A549 (cell line): ENCODE results near the gene STRADB. TPM values are rescaled to one million over a fixed set of nuclear protein-coding genes. Genes with fewer than 3 reads are reported as not detected.

Experiments
- ATAC-seq, 2 experiments: fragments of 200-7000 bp in 1 of 2; fragments of >200 bp in 1 of 2; cut with Nextera tagmentation in 1 of 2; cut with Tn5 transposase in 1 of 2; 3 replicates each; pipeline versions ENCODE4 v1.8.0 to v1.9.1; 2018 to 2020; ENCODE audit warnings: mild to moderate bottlenecking in 1 of 2, moderate library complexity in 1 of 2
- CTCF ChIA-PET: fragments of 300-600 bp; sonication (Branson Sonifier 250); formaldehyde crosslinking; extraction: SDS; loops from one replicate; lab custom pipeline; 2021; ENCODE audit warnings: antibody characterized with exemption, inconsistent platforms; lab: Yijun Ruan, JAX
- POLR2A ChIA-PET: fragments of 350-600 bp; formaldehyde crosslinking; extraction: SDS; loops from one replicate; lab custom pipeline; 2021; ENCODE audit warnings: antibody characterized with exemption, inconsistent platforms; lab: Yijun Ruan, JAX
- DNase-seq, 2 experiments: peaks; one replicate each; pipeline versions ENCODE4 v3.0.0 to v3.0.0-alpha.2; 2011 to 2016; ENCODE audit warnings: low read depth in 1 of 2, low spot score in 1 of 2
- FAIRE-seq: peaks from 2 replicates; lab custom pipeline; 2011; peaks lifted over from hg19 to GRCh38; lab: Jason Lieb, UNC
- H3K27ac ChIP-seq, 2 experiments: fragments of >200 bp; sonication (Bioruptor Twin); formaldehyde crosslinking; 3 replicates each; pipeline ENCODE4 v1.5.1; 2016 to 2017
- H3K4me1 ChIP-seq: fragments of >200 bp; sonication (Bioruptor Twin); formaldehyde crosslinking; 3 replicates; pipeline ENCODE4 v1.6.1; 2016
- H3K4me2 ChIP-seq: fragments of >200 bp; sonication (Bioruptor Twin); formaldehyde crosslinking; 3 replicates; pipeline ENCODE4 v1.6.1; 2016
- H3K4me3 ChIP-seq: fragments of >200 bp; sonication (Bioruptor Twin); formaldehyde crosslinking; 3 replicates; pipeline ENCODE4 v1.5.1; 2016
- H3K9me3 ChIP-seq: fragments of >200 bp; sonication (Bioruptor Twin); formaldehyde crosslinking; 3 replicates; pipeline ENCODE4 v1.6.1; 2016
- ATOH8 ChIP-seq: fragments of 250-450 bp; sonication (Bioruptor Pico); IDR thresholded peaks from 2 replicates; pipeline ENCODE4 v1.5.0; 2020; ENCODE audit warnings: low read depth, mild to moderate bottlenecking, moderate library complexity
- BCL3 ChIP-seq: fragments of >200 bp; sonication (Bioruptor Twin); formaldehyde crosslinking; IDR thresholded peaks from 3 replicates; pipeline ENCODE4 v1.6.1; 2016
- CBX8 ChIP-seq: fragments of 200-600 bp; sonication (generic); IDR thresholded peaks from 2 replicates; pipeline ENCODE4 v1.6.1; 2016
- CEBPB ChIP-seq, 2 experiments: fragments of >200 bp in 1 of 2; sonication (Bioruptor Twin) in 1 of 2; formaldehyde crosslinking in 1 of 2; IDR thresholded peaks; 2 replicates each; pipeline ENCODE4 v1.6.1; 2012 to 2016
- CHD4 ChIP-seq: fragments of 200-600 bp; sonication (generic); IDR thresholded peaks from 2 replicates; pipeline ENCODE4 v1.6.1; 2016; ENCODE audit warnings: antibody characterized with exemption, mild to moderate bottlenecking, borderline replicate concordance
- CTCF ChIP-seq: fragments of >200 bp; sonication (Bioruptor Twin); formaldehyde crosslinking; IDR thresholded peaks from 3 replicates; pipeline ENCODE4 v1.5.1; 2016
- EHF ChIP-seq: fragments of 250-450 bp; sonication (Bioruptor Pico); IDR thresholded peaks from 2 replicates; pipeline ENCODE4 v1.5.0; 2020; ENCODE audit warnings: mild to moderate bottlenecking
- EHMT2 ChIP-seq: fragments of 200-600 bp; sonication (generic); IDR thresholded peaks from 2 replicates; pipeline ENCODE4 v1.6.1; 2016; ENCODE audit warnings: antibody characterized with exemption, low read depth, mild to moderate bottlenecking, moderate library complexity
- FOSB ChIP-seq: fragments of 250-450 bp; sonication (Bioruptor Pico); IDR thresholded peaks from 2 replicates; pipeline ENCODE4 v1.5.0; 2020; ENCODE audit warnings: mild to moderate bottlenecking, moderate library complexity
- FOSL2 ChIP-seq, 2 experiments: fragments of 450-650 bp in 1 of 2; fragments of >200 bp in 1 of 2; sonication (Bioruptor Twin) in 1 of 2; formaldehyde crosslinking; IDR thresholded peaks; 2 replicates each; pipeline versions ENCODE4 v1.5.0 to v1.6.1; 2016 to 2020; ENCODE audit warnings: mild to moderate bottlenecking in 1 of 2, moderate library complexity in 1 of 2
- FOXS1 ChIP-seq: fragments of 250-450 bp; sonication (Bioruptor Pico); IDR thresholded peaks from 2 replicates; pipeline ENCODE4 v1.5.0; 2020; ENCODE audit warnings: mild to moderate bottlenecking, moderate library complexity
- GATA3 ChIP-seq: IDR thresholded peaks from 2 replicates; pipeline ENCODE4 v1.6.1; 2012; ENCODE audit warnings: borderline replicate concordance
- HDAC2 ChIP-seq: fragments of 200-600 bp; sonication (generic); IDR thresholded peaks from 2 replicates; pipeline ENCODE4 v1.6.1; 2016
- HES2 ChIP-seq: fragments of >200 bp; sonication (Bioruptor Twin); formaldehyde crosslinking; IDR thresholded peaks from 2 replicates; pipeline ENCODE4 v1.6.1; 2016
- HEYL ChIP-seq: fragments of 250-450 bp; sonication (Bioruptor Pico); IDR thresholded peaks from 2 replicates; pipeline ENCODE4 v1.8.0; 2021; ENCODE audit warnings: mild to moderate bottlenecking, moderate library complexity
- HMGXB4 ChIP-seq: fragments of 250-450 bp; sonication (Bioruptor Pico); IDR thresholded peaks from 2 replicates; pipeline ENCODE4 v1.5.0; 2021; ENCODE audit warnings: mild to moderate bottlenecking, moderate library complexity, borderline replicate concordance
- HOXB13 ChIP-seq: fragments of 250-450 bp; sonication (Bioruptor Pico); IDR thresholded peaks from 2 replicates; pipeline ENCODE4 v1.5.0; 2020; ENCODE audit warnings: low read depth, mild to moderate bottlenecking, moderate library complexity
- JUN ChIP-seq, 2 experiments: fragments of >200 bp; sonication (Bioruptor Twin); formaldehyde crosslinking; IDR thresholded peaks; 2 replicates in 1 of 2; 3 replicates in 1 of 2; pipeline ENCODE4 v1.6.1; 2016 to 2017
- KDM1A ChIP-seq: fragments of 200-600 bp; sonication (generic); IDR thresholded peaks from 2 replicates; pipeline ENCODE4 v1.6.1; 2016; ENCODE audit warnings: low read depth, mild to moderate bottlenecking
- KDM5A ChIP-seq: fragments of 200-600 bp; sonication (generic); IDR thresholded peaks from 2 replicates; pipeline ENCODE4 v1.6.1; 2016; ENCODE audit warnings: antibody characterized with exemption, mild to moderate bottlenecking
- MAZ ChIP-seq: fragments of 150-350 bp; IDR thresholded peaks from 2 replicates; pipeline ENCODE4 v1.6.1; 2014; ENCODE audit warnings: antibody characterized with exemption, low read depth, low read length, borderline replicate concordance
- MYC ChIP-seq: IDR thresholded peaks from 2 replicates; pipeline ENCODE4 v1.6.1; 2012; ENCODE audit warnings: mild to moderate bottlenecking, inconsistent platforms, low read length, improper control_type of control experiment, borderline replicate concordance
- PBX3 ChIP-seq: IDR thresholded peaks from 2 replicates; pipeline ENCODE4 v1.6.1; 2012
- PHF8 ChIP-seq: fragments of 200-600 bp; sonication (generic); IDR thresholded peaks from 2 replicates; pipeline ENCODE4 v1.6.1; 2016; ENCODE audit warnings: low read depth, mild to moderate bottlenecking, antibody characterized with exemption, moderate library complexity, borderline replicate concordance
- POLR2A ChIP-seq: IDR thresholded peaks from 2 replicates; pipeline ENCODE4 v1.6.1; 2012; ENCODE audit warnings: mild to moderate bottlenecking, low read length
- POLR2AphosphoS2 ChIP-seq: conservative IDR thresholded peaks from 2 replicates; pipeline ENCODE4 v1.6.1; 2012; ENCODE audit warnings: low read length, improper control_type of control experiment, inconsistent platforms
- RCOR1 ChIP-seq: fragments of 150-350 bp; IDR thresholded peaks from 2 replicates; pipeline ENCODE4 v1.6.1; 2014; ENCODE audit warnings: antibody characterized with exemption, low read length, low read depth
- RFX5 ChIP-seq: fragments of 450-650 bp; IDR thresholded peaks from 2 replicates; pipeline ENCODE4 v1.7.1; 2014; ENCODE audit warnings: antibody characterized with exemption, mild to moderate bottlenecking, moderate library complexity
- TFCP2L1 ChIP-seq: fragments of 250-450 bp; sonication (Bioruptor Pico); IDR thresholded peaks from 2 replicates; pipeline ENCODE4 v1.5.0; 2021; ENCODE audit warnings: mild to moderate bottlenecking
- WGBS: methylation state at CpG from one replicate; pipeline ENCODE4 v1.1.6; 2017; ENCODE audit errors: missing lambda C conversion rate; 5-methylcytosine and 5-hydroxymethylcytosine counted together
- polyA minus RNA-seq: library from RNA; depleted of rRNA, polyadenylated mRNA; stranded (reverse); fragments of >200 nt; gene quantifications from 2 replicates; pipeline ENCODE4 v1.2.3, GENCODE V29; 2011; rRNA and poly(A)+ RNA removed
- polyA plus RNA-seq, 4 experiments: library from polyadenylated mRNA; depleted of rRNA in 3 of 4; stranded (reverse); fragments of >200 nt; fragmentation: RNase III in 1 of 4; extraction: RNeasy Plus Mini Kit Qiagen cat#74134 plus additional on column Dnase treatment in 1 of 4; gene quantifications; 2 replicates in 3 of 4; 3 replicates in 1 of 4; pipeline ENCODE4 v1.2.3, GENCODE V29; 2011 to 2017

Gene STRADB
- 29.0 and 34.4 TPM in 2 replicates for polyA plus RNA-seq (2011; rRNA removed)
- polyA plus RNA-seq (2012; cell fraction: cytosol; rRNA removed) = 7.4 and 10.3 TPM in 2 replicates
- polyA plus RNA-seq (2012; cell fraction: nucleus; rRNA removed) = 5.2 and 9.0 TPM in 2 replicates
- 24.0 to 27.4 TPM (median 25.6 TPM) in 3 replicates for polyA plus RNA-seq (2017; fragmentation: RNase III; extraction: RNeasy Plus Mini Kit Qiagen cat#74134 plus additional on column Dnase treatment)
- 12.3 and 20.6 TPM in 2 replicates for polyA minus RNA-seq

GRCh38 chr2:201451292-201452057, at the start of gene STRADB, which contains the start of gene TRAK2:
STRADB (plus strand) TSS chr2:201451740; CDS start chr2:201454841, 3,101 bp downstream.
TRAK2 (minus strand) TSS chr2:201451458; CDS start chr2:201420507, 30,951 bp downstream.
- ChIA-PET POLR2A (interaction anchor here (0.6 to 1.7 kb wide), 11 partner anchors 12 to 383 kb away, joined by 3 to 9 read pairs (median 3); partner anchors contain the start of gene ALS2), CTCF (interaction anchor here (0.9 to 1.6 kb wide), 4 partner anchors 10 to 219 kb away, joined by 3 to 7 read pairs (median 4); no protein-coding TSS in a partner anchor)
- Histone ChIP-seq H3K9me3 (no peaks in the 10 kb centered on the region), H3K4me2 (peak within 1 kb of the TSS; percentile 90), H3K27ac (peak within 1 kb of the TSS; percentile 79 to 92), H3K4me3 (peak within 1 kb of the TSS; percentile 80), H3K4me1 (peaks cover 17% of the 10 kb centered on the region; the same call in 1 of the 3 replicates)
- WGBS = under 1% methylated on average over 23 of the region's 78 CpGs
- ATAC-seq (peak; percentile 96 to 97), DNase-seq (peak; percentile 89 to 96), FAIRE-seq (no peak)
- TF ChIP-seq RCOR1 (no peak), JUN (IDR thresholded peaks at IDR 0.05) (peak; percentile 76 to 82; a peak in 4 of 5 replicates), EHMT2 (no peak), KDM5A (no peak), PHF8 (peak; percentile 73), RFX5 (no peak), BCL3 (peak; percentile 5; the same call in 1 of the 3 replicates), HES2 (no peak), FOSL2 (IDR thresholded peaks at IDR 0.05) (no peak), FOSL2 (CRISPR knock-in tag; IDR thresholded peaks at IDR 0.05) (0 out of 2 replicates have a peak, but pooled peaks have one; percentile 1), POLR2AphosphoS2 (no peak), HMGXB4 (CRISPR knock-in tag) (0 out of 2 replicates have a peak, but pooled peaks have one; percentile 31), POLR2A (peak; percentile 89), CEBPB (IDR thresholded peaks at IDR 0.05) (no peak), CHD4 (no peak), HDAC2 (no peak), HEYL (CRISPR knock-in tag) (no peak), GATA3 (no peak), KDM1A (no peak), HOXB13 (CRISPR knock-in tag) (no peak), TFCP2L1 (CRISPR knock-in tag) (no peak), PBX3 (no peak), MAZ (no peak), MYC (peak; percentile 49; the same call in 1 of the 2 replicates), CBX8 (no peak), CTCF (peak; percentile 7; the same call in 1 of the 3 replicates), EHF (CRISPR knock-in tag) (no peak), FOXS1 (CRISPR knock-in tag) (no peak), ATOH8 (no peak), FOSB (no peak)
